Sciatic nerve (tissue), 2 donors: Measurements from ENCODE around the gene INO80E. TPM values are rescaled to one million over a fixed set of nuclear protein-coding genes. Genes with fewer than 3 reads are reported as not detected.
A peak's percentile ranks its signal among the peaks of the same experiment; 100 is the strongest.

Experiments
- ATAC-seq: fragments of 200-7000 bp; cut with Tn5 transposase; one replicate; pipeline ENCODE4 v1.9.1; 2020; ENCODE audit warnings: mild to moderate bottlenecking, moderate library complexity
- DNase-seq: peaks from one replicate; pipeline ENCODE4 v3.0.0-alpha.2; 2020; ENCODE audit warnings: low spot score
- intact Hi-C: fragments of 100-400 bp; cut with DNase I; formaldehyde crosslinking; loops from one replicate; pipeline ENCODE4 v1.14.2; 2022
- total RNA-seq: library from RNA; stranded (reverse); fragmentation: NEBNext Ultra II Directional; extraction: Animal tissue kit (Norgen Biotek cat#: 25700); gene quantifications from one replicate; pipeline ENCODE4 v1.2.1, GENCODE V29; 2021
- donor health status: DM: no; HTN: no; CAD: no.
- donor health status: DM: no; HTN: no; CAD: no.

The INO80E gene
- total RNA-seq, 1 donor from 2014 or later, result 59.2 TPM

DNA sequence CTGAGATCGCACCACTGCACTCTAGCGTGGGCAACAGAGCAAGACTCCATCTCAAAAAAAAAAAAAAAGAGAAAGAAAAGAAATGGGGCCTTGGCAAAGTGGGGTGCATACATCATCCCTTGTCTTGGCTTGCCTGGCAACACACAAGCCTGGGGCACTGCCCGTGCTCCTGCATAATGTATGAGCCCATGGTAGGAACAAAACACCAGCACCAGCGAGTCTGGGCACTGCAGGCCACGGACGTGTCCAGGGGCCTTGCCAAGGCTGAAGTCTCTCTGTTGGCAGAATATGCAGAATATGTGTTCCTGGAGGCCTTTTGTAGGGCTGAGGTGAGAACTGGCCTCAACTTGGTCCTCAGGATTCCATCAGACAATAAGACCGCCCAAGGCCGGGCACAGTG lies 53.8 kb downstream of the INO80E start:
- DNase-seq (no peak), ATAC-seq (no peak)
- intact Hi-C loops, result no loop called here

DNA sequence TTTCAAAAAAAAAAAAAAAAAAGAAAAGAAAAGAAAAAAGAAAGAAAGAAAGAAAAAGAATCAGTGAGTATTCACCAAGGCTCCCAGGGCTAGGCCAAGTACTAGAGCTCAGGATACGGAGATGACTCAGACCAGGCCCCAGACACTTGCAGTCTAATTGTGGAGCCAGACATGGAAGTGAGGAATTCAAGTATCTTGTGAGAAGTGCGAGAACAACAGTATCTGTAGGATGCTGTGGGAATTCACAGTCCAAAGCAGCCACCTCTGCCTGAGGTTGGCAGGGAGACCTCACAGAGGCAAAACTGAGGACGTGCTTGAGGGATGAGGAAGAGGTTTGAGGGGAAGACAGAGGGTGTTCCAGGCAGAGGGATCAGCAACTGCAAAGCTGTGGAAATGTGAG lies 55.5 kb downstream of the INO80E start:
- intact Hi-C loops, result no loop called here
- ATAC-seq (no peak), DNase-seq (no peak)

DNA sequence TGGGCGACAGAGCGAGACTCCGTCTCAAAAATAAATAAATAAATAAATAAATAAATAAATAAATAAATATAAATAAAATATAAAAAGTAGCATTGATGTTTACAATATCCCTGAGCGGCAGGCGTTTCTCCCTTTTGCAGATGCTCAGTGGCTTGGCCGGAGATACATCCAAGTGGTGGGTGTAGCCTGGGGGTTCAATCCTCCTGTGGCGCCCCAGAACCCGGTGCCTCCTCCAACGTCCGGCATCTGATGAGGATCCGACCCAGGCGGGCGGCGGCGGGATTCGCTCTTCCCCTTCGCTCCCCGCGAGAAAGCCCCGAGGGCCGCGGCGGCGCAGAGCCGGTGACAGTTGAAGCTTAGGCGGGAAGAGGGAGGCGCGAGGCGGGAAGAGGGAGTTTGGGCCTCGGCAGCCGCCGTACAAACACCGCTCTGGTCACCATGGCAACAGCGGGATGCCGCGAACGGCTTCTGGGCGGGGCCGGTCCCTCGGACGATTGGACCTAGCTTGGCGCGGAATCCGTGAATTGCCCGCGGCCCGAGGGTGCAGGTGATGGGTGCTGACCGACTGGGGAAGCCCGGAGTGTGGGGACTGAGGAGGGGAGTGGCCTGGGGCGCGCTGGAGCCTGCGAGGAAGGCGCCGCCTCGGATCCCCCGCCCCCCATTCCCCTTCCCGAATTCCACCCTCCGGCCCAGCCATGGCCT lies 56.8 kb downstream of the INO80E start:
- ATAC-seq (peak; percentile 96), DNase-seq (peak; percentile 98)
- intact Hi-C loops, result no loop called here

DNA sequence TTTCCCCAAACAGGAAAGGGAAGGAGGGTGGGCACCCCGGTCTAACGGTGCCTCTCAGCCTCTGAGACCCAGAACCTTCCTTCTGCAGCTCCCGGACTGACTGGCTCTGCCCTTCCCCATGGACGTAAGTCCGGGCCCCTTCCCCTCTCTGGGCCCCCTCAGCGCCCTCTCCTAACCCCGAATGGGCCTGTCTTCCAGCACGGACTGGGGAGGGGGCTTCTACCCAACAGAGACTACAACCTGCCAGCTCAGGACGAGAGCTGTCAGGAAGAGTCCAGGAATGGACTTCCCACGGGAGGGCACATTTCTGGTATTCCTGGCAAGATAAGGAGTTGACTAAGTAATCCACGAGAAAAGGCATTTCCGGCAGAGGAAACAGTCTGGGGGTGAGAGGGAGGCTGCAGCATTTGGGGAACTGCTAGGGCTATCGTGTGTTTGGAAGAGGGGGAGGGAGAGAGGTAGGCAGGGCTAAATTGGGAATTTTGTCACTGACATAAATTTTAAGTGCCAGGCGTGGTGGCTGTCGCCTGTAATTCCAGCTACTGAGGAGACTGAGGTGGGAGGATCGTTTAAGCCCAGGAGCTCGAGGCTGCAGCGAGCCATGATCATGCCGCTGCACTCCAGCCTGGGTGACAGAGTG lies 57.5 kb downstream of the INO80E start:
- peak; percentile 42 for ATAC-seq
- intact Hi-C loops, result no loop called here
- no peak for DNase-seq

DNA sequence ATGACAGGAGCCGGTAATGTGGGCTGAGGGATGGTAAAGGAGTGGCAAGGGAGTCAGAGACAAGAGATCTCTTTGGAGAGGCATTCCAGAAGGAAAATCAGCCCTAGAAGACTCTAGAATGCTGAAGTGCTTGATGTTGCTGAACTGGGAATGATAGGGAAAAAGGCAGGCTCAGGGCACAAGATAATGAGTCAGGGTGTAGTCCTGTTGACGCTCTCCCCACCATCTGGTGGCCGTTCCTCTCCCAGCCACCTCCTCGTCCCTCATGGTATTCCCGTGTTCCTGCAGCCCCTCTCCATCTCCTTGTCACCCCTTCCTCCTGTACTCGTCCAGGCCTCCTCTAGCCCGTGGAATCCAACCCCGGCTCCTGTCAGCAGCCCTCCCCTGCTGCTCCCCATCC lies 58.4 kb downstream of the INO80E start:
- intact Hi-C loops, result no loop called here
- ATAC-seq, result no peak
- no peak for DNase-seq

DNA sequence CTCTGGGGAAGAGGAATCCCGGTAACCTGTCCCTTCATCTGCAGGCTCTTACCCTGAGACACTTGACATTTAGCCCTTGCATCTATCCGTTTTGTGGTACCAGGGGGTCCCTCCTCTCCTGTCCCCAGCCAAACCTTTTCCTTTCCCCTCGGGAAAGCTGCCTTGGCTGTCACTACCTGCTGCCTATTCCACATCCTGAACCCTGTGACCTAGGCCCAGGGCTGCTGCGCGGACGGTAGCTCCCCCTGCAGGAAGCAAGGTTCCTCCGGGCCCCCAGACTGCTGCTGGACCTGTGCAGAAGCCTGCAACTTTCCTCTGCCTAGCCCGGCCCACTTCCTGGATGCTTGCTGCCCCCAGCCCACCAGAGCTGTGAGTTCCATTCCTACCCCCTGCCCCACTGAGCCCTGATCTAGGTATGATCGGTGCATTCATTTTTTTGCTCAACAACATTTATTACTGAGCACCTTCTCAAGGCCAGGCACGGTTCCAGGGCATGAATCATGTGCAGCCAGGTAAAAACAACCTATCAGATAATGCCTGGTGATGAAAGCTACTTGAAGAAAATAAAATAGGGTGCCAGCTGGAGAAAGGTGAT lies 59.0 kb downstream of the INO80E start:
- ATAC-seq (no peak), DNase-seq (no peak)
- intact Hi-C loops, result no loop called here

Other genes starting within 250 kb of the INO80E start
- not detected for gene ZG16, start 218.0 kb upstream of the INO80E start, total RNA-seq
- gene KIF22, start 205.5 kb upstream of the INO80E start, total RNA-seq, result 16.9 TPM
- gene MAZ, start 189.7 kb upstream of the INO80E start, total RNA-seq, result 123 TPM
- gene PRRT2, start 184.0 kb upstream of the INO80E start, total RNA-seq, result 26.3 TPM
- 29.7 TPM for gene PAGR1, start 180.1 kb upstream of the INO80E start, total RNA-seq
- 123 TPM for gene MVP, start 175.8 kb upstream of the INO80E start, total RNA-seq
- 58.4 TPM for gene CDIPT, start 133.0 kb upstream of the INO80E start, total RNA-seq
- gene SEZ6L2, start 96.7 kb upstream of the INO80E start, total RNA-seq, result 3.1 TPM
- 5.0 TPM for gene ASPHD1, start 95.8 kb upstream of the INO80E start, total RNA-seq
- 30.4 TPM for gene KCTD13, start 70.0 kb upstream of the INO80E start, total RNA-seq
- 82.4 TPM for gene TMEM219, start 34.2 kb upstream of the INO80E start, total RNA-seq
- 51.8 TPM for gene TAOK2, start 22.4 kb upstream of the INO80E start, total RNA-seq
- 11.1 TPM for gene HIRIP3, start 624 bp upstream of the INO80E start, total RNA-seq
- gene DOC2A, start 14.8 kb downstream of the INO80E start, total RNA-seq, result 0.67 TPM
- not detected for gene C16orf92, start 27.0 kb downstream of the INO80E start, total RNA-seq
- gene TLCD3B, start 35.0 kb downstream of the INO80E start, total RNA-seq, result not detected
- gene ALDOA, start 69.5 kb downstream of the INO80E start, total RNA-seq, result 600 TPM
- 41.2 TPM for gene PPP4C, start 79.8 kb downstream of the INO80E start, total RNA-seq
- gene TBX6, start 95.7 kb downstream of the INO80E start, total RNA-seq, result 1.7 TPM
- gene YPEL3, start 100.0 kb downstream of the INO80E start, total RNA-seq, result 96.4 TPM
- 17.1 TPM for gene GDPD3, start 117.3 kb downstream of the INO80E start, total RNA-seq
- 136 TPM for gene MAPK3, start 127.0 kb downstream of the INO80E start, total RNA-seq
- 41.2 TPM for gene CORO1A, start 187.4 kb downstream of the INO80E start, total RNA-seq
- 26.9 TPM for gene BOLA2B, start 197.4 kb downstream of the INO80E start, total RNA-seq
- gene SLX1A, start 197.6 kb downstream of the INO80E start, total RNA-seq, result 18.5 TPM
- 21.0 TPM for gene SULT1A3, start 203.0 kb downstream of the INO80E start, total RNA-seq